Astrocyte (in vitro differentiated cells and primary cell): ENCODE data around the gene TAF1B.

Experiments
- CTCF ChIP-seq: IDR thresholded peaks from 2 replicates; pipeline ENCODE4 v1.5.1; 2011; ENCODE audit warnings: low read depth, mild to moderate bottlenecking, inconsistent platforms, low read length, moderate library complexity; ENCODE audit not compliant: insufficient read depth
- EZH2 ChIP-seq: IDR thresholded peaks from 2 replicates; pipeline ENCODE4 v1.6.1; 2012; ENCODE audit warnings: mild to moderate bottlenecking, low read length, inconsistent platforms; ENCODE audit not compliant: insufficient read depth

GRCh38 chr2:9831670-9832069 lies 11.6 kb upstream of the TAF1B start:
- TF ChIP-seq CTCF (no peak), EZH2 (no peak)
